22Rv1 (cell line): ENCODE data around the gene COL4A1.

Experiments
- H3K27ac ChIP-seq: fragments of 450-650 bp; 2 replicates; pipeline ENCODE4 v1.5.1; 2017
- CTCF ChIP-seq: fragments of 450-650 bp; IDR thresholded peaks from 2 replicates; pipeline ENCODE4 v1.5.1; 2017; ENCODE audit warnings: mild to moderate bottlenecking
- ZFX ChIP-seq: fragments of 450-650 bp; IDR thresholded peaks from 2 replicates; pipeline ENCODE4 v1.6.1; 2017; ENCODE audit warnings: antibody characterized with exemption, borderline replicate concordance

Gene COL4A1

GRCh38 chr13:110244071-110244830 lies 62.7 kb downstream of the COL4A1 start:
- no peak overlapping the region for H3K27ac ChIP-seq
- TF ChIP-seq CTCF = no peak
- TF ChIP-seq ZFX = no peak

- TF ChIP-seq ZFX (no peak), CTCF (no peak)
- H3K27ac ChIP-seq = no peak overlapping the region
Measured at GRCh38 chr13:110242615-110243014, 64.3 kb downstream of the COL4A1 start.

GRCh38 chr13:110240943-110241342 lies 66.0 kb downstream of the COL4A1 start:
- TF ChIP-seq CTCF (no peak), ZFX (no peak)

GRCh38 chr13:110240352-110240751 lies 66.6 kb downstream of the COL4A1 start:
- H3K27ac ChIP-seq = no peak overlapping the region
- no peak for TF ChIP-seq CTCF
- TF ChIP-seq ZFX = no peak

More at GRCh38 chr13:110240943-110241342, 66.0 kb downstream of the COL4A1 start:
- H3K27ac ChIP-seq = no peak overlapping the region

- no peak overlapping the region for H3K27ac ChIP-seq
- no peak for TF ChIP-seq ZFX
- no peak for TF ChIP-seq CTCF
Measured at GRCh38 chr13:110239280-110240125, 67.5 kb downstream of the COL4A1 start.

GRCh38 chr13:110238818-110239195 lies 68.2 kb downstream of the COL4A1 start:
- H3K27ac ChIP-seq = no peak overlapping the region
- TF ChIP-seq ZFX (no peak), CTCF (no peak)
